GM19395 (cell line): Measurements from ENCODE around the gene GNA14.
"Not testable (repeated sequence)": the region's sequence is repeated elsewhere in the genome, so short reads cannot be mapped to it uniquely, and the experiment has no call there.

Source experiments
- ATAC-seq: cut with Tn5 transposase; IDR thresholded peaks from one replicate; pipeline ENCODE4 v1.9.1; 2021; ENCODE audit warnings: mild to moderate bottlenecking, moderate library complexity; ENCODE audit not compliant: unreplicated experiment

Gene GNA14

DNA sequence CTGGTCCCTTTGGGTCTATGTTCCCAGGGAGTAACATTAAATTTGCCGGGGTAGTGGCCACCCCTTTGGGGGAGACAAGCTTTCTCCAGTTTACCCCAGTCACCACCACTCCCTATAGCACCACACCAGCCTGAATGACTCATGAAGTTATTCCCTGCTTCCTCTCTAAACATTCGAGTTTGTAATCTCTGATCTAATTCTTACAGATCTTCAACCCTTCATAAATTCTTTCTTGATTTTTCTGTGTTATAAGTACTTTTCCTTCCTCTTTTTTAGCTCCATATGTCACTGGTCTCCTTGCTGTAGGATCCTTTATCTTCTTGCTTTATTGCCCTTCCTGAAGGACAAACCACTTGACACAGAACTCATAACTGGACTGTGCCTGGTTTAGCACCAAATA lies 55.6 kb downstream of the GNA14 start:
- ATAC-seq: no peak

DNA sequence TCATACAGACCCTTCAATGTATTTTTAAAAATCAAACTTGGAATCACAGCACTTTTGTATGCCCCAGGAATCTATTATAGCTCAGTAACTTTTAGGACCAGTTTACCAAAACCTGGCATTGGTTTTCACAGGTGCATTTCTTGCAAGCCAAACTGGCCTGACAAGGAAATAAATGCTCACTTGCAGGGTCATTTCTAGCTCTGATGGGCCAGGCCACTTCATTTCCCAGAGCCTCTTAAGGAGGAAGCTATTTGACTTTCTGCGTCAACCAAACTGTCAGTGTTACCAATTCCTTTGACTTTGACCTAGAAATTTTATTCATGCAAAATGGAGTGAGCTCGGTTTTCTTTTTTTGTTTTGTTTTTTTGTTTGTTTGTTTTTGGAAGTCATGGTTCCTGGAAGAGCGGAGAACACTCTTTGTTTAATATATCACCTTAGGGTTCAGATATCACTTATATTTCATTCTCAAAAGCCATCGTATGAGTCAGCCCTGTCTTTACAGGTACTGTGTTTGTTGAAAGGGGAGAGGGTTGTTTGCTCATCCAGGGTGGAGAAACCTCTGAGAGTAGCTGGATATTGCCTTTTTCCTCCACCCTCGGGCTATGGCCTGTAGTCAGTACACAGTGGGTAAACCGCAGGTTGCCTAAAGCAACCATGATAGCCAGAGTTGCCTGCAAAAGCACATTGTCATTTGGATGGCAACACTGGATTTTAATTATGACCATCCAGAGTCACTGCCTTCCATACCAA lies 58.9 kb downstream of the GNA14 start:
- ATAC-seq: no peak

DNA sequence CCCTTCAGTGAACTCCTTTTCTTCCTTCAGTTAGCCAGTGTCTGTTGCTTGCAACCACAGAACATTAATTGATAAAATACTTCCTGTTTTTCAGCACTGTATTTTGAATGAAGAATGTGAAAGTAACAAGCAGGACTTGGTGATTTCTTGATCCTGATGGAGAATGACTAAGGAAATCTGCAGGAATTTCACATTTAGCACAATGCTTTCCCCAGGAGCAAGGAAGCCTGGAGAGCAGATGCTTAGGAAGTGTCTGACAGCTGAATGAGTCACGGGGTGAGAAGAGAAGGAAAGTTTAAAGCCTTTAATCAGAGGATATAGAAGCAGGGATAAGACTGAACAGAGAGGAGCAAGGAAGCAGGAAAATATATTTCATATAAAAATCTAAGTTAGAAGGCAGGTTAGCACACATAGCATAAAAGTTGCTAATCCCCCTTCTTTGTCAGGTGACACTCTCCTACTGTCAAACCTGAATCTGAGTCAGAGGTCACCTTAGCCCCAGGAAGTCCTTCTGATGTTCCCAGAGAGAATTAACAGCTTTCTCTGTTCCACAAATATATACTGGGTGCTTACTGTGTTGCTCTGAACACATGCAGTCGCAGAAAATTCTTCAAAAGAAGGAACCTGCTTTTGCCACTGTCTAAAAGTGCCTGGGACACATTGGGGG lies 59.7 kb downstream of the GNA14 start:
- no peak for ATAC-seq

DNA sequence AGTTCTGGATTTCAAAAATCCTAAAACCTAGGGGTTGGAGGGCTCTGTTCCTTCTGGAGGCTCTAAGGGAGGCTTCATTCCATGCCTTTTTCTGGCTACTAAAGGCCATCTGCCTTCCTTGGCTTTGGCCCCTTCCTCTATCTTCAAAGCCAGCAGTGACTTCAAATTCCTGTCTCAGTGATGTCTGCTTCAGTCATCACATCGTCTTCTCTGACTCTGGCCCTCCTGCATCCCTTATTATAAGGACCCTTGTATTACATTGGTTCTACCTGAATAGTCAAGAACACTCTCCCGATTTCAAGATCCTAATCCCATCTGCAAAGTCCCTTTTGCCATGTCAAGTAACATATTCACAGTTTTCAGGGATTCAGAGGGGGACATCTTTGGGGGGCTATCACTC lies 60.3 kb downstream of the GNA14 start:
- no peak for ATAC-seq

DNA sequence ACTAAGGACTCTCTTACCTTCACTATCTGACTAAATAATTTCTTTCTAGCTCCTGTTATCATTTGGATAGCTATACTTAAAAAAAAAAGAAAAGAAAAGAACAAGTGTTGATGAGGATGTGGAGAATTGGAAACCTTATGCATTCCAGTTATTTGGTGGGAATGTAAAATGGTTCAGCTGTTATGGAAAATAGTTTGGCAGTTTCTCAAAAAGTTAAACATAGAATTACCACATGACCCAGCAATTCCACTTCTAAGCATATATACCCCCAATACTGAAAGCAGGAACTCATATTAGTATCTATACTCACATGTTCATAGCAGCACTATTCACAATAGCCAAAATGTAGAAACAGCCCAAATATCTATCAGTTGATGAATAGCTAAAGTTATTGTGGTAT lies 61.1 kb downstream of the GNA14 start:
- no peak for ATAC-seq

DNA sequence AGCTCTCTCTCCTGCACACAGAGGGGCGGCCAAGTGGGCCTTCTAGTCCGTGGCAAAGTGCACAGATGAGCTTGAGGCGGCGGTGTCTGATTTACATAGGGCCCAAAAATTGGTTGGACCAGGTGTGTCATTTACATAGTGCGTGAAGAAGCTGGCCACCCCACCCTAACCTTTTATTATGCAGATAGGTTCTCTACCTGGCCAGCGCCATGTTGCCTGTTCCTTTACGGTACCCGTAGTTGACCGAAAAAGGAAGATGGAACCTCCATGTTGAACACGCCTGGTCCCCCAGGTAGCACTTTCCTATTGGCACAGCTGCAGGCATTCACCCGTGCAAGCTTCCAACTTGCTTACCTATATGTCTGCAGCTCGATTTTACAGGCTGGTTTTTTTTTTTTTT lies 61.5 kb downstream of the GNA14 start:
- ATAC-seq: no peak

DNA sequence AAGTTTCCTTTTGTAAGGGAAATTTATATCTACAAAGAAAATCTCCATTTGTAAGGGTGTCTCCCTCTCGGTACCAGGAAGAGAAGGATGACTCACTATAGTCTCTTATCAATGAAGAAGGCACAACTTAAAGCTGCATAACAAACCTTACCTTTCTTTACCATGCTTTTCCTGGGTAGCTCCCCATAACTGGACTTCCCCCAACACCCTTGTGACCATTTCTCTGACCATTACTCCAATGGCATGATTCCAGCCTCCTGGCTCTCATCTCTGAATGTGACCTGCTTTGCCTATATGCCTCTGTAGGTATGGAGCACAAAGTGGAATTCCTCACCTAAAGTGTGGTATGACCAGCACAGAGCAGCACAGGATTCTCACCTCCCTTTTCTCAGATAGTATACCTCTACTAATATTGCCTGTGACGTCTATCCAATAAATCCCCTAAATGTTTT lies 62.8 kb downstream of the GNA14 start:
- no peak for ATAC-seq

DNA sequence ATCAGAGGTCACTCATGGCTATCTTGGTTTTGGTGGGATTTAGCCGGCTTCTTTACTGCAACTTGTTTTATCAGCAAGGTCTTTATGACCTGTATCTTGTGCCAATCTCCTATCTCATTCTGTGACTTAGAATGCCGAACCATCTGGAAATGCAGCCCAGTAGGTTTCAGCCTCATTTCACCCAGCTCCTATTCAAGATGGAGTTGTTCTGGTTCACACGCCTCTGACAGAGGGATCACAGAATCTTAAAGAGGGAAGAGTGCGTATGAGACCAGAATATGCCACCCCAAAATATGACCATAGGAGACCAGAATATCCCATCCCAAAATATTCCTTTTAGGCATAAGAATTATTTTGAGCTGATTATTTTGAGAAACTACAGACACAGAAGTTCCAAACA lies 63.2 kb downstream of the GNA14 start:
- ATAC-seq: not testable (repeated sequence)

DNA sequence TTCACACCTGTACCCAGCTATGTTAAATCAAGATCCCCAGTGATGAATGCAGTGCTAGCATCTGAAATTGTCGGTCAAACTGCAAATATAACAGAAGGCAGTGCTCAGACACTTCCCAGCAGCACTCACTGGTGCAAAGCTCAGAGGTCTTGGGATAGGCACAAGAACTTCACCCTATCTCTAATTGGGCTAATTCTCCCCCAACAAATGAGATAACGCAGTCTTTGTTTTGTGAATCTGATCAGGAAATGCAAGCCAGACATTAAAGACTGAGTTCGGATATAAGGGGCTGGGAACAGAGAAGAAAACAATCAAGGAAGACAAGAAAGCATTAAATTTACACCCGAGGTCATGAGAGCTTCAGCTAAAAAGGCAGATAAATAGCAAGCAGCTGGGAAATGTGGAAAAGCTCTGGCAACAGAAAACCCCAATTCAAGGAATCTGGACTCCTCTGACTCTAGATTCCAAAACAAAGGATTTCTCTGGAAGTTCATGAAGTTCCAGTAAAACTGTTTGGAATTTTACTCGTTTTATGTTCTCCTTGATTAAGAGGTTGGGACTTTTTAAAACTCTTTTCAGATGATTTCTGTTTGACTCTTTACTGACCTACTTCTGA lies 65.1 kb downstream of the GNA14 start:
- no peak for ATAC-seq

DNA sequence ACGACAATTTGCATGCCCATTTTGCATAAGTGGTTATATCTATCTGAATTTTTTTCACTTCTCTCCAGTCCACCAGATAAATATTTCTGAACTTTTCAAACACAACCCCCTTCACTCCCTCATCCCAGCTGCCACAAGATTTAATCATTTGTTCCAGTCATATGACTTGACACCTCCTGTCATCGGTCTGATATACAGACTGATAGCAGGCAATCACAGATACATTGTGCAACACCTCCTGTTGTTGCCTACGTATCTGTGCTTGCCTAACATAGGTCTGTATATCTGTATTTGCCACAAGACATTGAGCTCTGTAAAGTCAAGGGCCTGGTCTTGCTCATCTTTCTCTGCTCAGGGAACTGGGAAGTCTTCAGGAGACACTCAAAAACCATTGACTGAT lies 65.6 kb downstream of the GNA14 start:
- ATAC-seq: no peak

DNA sequence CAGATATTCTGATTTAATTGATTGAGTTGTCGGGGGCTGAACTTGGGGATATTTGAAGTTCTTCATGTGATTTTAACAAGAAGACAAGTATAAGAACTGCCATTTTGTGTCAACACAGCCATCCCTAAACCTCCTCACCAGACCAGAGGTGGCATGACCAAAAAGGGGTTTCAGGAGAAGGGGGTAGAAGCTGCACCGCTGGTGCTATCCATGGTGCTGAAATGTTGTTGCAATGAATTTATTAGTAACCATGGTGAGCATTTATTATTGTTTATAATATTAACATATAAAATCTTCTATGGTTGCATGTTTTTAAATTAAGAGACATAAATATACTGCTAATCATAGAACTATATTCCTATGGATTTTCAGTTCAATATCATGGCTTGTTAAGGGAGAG lies 72.3 kb downstream of the GNA14 start:
- ATAC-seq: no peak

DNA sequence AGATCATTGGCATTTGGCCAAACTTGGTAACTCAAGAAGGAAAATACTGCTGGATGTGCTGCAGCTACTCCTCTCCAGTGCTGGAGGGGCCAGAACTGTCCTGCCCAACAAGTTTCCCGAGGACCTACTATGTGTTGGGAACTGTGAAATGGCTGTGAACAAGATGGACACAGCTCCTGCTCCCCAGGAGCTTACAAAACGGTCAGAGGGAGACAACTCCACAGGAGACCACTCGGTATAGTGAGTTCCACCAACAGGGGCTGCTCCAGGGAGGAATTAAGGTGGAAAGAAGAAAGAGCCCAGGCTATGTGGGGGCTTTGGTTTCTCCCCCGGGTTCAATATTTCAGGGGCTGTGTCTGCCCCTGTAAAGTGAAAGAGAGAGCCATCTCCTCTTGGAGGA lies 78.8 kb downstream of the GNA14 start:
- ATAC-seq: no peak

DNA sequence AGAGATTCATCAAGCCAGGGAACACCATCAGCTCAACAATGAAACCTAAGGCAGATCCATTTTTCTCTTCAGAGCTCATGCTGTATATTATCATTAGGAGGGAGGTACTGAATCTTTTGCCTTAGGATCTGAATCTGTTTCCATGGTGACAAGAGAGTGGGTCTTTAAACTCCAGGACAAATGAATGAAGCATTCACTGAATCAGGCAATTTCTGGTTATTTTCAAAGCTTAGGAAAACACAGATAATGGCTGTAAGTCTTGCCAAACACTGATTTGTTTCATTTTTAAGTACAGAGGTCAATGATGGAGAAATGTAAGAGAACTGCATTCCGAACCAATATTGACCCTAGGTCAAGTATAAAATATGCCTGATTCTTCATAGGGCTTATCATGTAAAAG lies 84.9 kb downstream of the GNA14 start:
- no peak for ATAC-seq

DNA sequence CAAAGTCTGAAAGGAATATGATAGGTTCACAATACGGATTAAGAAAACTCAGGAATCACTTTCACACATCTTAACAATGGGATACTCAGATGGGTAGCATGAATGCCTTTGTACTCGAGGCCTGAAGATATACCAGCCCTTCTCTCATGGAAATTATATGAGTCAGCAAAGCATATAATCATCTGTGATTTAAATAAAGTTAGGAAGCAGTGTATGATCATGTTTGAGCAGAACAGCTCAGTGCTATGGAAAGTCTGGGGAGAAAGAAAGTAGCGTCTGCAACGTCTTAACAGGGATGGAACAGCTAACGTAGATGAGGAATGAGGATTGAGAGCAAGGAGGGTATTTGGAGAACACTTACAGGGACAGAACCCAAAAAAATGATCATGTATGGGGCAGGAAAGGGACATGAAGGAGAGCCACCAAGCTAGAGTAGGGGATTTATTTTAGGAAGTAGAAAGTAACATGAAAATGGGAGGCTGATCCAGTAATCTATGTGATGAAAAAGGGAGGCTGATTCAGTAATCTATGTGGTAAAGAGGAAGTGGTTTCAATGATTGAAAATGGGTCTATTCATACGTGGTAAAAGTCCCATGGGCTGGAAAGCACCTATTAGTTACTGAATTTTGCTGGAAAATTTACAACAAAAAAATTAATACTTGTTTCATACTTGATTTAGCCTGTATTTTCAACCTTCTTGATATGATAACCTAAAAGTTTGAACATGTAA lies 85.9 kb downstream of the GNA14 start:
- ATAC-seq: no peak

DNA sequence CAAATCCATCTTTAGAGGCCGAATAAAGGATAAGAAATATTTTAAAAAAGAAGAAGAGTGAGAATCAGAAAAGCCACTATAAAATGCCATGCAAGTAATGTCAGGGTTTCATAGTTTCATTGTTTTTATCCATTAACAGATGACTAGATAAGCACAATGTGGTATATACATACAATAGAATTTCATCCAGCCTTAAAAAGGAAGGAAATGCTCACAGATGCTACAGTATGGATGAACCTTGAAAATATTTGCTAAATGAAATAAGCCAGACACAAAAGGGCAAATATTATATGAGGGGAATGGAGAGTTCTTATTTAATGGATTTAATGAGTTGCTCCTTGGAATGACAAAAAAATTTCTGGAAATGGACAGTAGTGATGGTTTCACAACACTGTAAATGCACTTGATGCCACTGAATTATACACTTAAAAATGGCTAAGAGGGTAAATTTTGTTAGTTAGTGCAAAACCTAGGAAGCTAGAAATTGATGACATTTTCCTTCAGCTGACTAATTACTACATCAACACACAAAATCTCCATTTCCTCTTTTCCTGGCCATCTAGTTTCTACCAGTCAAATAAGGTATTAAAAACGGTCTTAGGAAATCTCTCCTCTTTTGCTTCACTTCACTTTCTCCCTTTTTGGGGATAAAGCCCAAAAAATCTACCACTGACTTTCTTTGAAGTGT lies 86.6 kb downstream of the GNA14 start:
- no peak for ATAC-seq

DNA sequence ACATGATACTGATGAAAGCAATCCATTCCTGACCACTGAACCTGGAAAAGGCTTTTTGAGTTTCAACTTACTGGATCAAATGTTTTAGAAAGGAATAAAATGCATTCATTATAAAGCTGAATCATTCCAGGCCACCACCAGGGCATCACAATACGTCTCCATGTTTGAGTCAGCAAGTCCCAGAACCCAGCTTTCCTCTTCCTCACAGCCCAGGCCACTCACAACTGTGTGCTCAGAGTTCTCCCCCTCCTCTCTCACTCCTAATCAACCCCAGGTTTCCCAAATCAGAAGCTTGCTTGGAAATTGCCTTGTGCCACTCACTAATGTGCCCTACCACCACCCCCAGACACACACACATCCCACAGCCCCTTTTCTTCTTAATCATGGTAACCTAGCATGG lies 91.7 kb downstream of the GNA14 start:
- no peak for ATAC-seq

DNA sequence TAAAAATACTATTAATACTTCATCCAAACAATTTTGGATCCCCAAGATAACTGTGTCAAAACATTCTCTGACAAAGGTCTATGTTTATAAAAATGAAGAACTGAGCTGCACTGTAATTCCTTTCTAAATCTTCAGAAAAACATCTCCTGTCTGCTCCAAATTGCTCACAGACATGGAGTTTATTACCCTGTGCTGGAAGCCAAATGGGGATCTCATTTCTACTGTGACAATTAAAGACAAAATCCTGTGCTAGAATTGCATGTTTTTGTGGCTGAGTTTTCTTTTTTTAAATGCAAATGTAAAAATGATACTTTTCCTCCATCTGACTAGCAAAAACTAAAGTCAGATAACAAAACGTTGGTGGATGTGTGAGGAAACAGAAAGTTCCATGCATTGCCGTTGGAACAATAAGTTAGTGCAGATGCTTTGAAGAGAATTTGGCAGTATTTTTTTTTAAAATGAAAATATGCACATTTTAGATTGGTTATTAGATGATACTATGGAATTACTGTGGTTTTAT lies 93.5 kb downstream of the GNA14 start:
- no peak for ATAC-seq

DNA sequence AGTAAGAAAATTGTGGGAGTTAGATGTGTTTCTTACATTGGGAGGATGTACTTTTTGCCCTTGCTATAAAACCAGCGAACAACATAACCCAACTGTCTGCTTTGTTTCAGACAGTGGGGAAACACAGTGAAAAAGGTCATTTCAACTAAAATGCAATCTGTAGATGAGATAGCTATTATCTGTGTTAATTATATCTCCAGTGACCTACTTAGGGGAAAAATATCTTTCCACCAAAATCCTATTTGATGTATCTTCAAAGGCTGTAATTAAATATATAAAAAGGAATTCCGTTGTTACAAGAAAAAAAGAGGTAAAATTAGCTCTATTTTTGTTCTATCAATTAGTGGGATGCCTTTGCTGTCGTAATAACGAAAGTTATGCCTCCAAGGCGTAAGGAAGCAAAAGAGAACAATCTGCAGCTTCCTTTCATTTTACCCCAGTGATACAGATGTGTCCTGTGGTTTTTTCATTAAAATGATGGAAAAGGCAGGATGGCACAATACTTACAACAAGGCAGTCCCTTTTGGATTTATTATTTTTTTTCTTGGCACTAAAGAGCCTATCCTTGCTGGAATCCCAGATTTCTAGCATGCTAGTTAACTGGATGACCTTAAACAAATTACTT lies 100.9 kb downstream of the GNA14 start:
- ATAC-seq: no peak

DNA sequence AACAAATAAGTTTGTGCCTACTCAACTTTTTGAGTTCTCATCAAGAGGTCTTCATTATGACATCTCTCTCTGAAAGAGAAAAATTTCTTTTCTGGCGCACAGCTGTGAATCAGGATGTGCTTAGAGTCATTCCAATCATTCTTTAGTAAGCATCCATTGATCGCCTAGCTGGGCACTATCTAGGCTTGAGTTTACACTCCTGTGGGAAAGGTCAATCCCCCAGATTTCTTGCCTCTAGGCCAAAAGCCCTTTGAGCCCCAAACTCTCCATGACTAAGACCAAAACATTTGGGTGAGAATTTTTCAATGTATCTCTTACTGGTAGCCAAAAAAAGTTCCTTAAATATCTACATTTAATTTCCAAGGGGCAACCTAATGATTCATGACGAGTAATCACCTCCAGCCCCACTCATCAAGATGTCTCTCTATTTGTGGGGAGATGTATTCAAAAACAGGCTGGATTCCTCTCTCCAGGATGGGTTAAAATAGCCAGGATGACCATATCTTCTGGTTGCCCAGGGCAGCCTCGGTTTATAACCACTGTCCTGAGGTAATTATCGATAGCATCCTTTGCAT lies 101.7 kb downstream of the GNA14 start:
- ATAC-seq: no peak

DNA sequence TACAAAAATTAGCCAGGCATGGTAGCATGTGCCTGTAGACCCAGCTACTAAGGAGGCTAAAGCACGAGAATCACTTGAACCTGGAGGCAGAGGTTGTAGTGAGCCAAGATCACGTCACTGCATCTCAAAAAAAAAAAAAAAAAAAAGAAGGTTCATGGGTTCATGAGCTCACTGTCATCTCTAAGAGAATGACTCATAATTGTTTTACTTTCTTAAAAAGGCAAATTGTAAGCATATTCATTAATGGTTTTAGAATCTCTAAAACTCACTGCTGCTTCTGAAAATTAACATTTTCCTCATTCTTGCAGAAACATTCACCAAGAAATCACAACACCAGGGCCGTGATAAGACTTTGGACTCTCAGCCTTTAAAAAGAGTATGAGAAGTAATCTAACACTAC lies 103.6 kb downstream of the GNA14 start:
- ATAC-seq: no peak
